ENCODE data around the gene WDR27. TPM values are rescaled to one million over a fixed set of nuclear protein-coding genes. Genes with fewer than 3 reads are reported as not detected.

WDR27 gene
- total and polyA plus RNA-seq, 12 donors, result 6.0 to 66.7 (median 27.7) TPM

DNA sequence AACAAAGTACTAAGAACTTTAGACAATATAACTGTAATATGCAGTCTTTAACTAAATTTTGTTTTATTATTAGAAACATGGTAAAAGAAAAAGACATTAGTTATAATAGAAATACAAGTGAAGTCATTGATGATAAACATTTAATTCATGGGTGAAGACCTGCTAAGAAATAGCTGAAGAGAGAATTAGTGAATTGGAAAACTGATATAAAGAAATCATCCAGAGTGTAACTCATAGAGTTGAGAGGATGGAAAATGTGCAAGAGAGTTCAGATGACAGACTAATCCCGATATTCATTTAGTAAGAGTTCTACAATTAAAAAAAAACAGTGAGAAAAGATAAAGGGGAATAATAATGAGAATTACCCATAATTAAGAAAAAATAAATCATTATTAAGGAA lies 227.5 kb downstream of the WDR27 start:
- intact Hi-C loops (cut with DNase I), result no loop called here
- no peak overlapping the region for H3K27ac ChIP-seq
- no peaks in the 10 kb centered on the region for H3K9me3 ChIP-seq (replicated peaks in 1 of 3)
- WGBS, 4 donors, result 89 to 97% (median 95%) methylated on average over 1 of the region's 1 CpG
- H3K4me1 ChIP-seq (replicated peaks in 1 of 2), result no peaks in the 10 kb centered on the region
- no peaks in the 10 kb centered on the region for H3K27me3 ChIP-seq
- H3K4me3 ChIP-seq, result no peak overlapping the region
- DNase-seq, result no peak
- TF ChIP-seq POLR2A (IDR thresholded peaks at IDR 0.05), result no peak
- TF ChIP-seq CTCF (IDR thresholded peaks at IDR 0.05), result no peak
- no peaks in the 10 kb centered on the region for H3K36me3 ChIP-seq (replicated peaks in 1 of 2)

- DNase-seq, result no peak
- intact Hi-C loops (cut with DNase I), result no loop called here
- Histone ChIP-seq H3K27me3 (no peaks in the 10 kb centered on the region), H3K36me3 (replicated peaks in 1 of 2) (no peaks in the 10 kb centered on the region), H3K4me3 (no peak overlapping the region), H3K9me3 (replicated peaks in 1 of 3) (no peaks in the 10 kb centered on the region), H3K4me1 (replicated peaks in 1 of 2) (no peaks in the 10 kb centered on the region), H3K27ac (no peak overlapping the region)
- TF ChIP-seq POLR2A (IDR thresholded peaks at IDR 0.05), result no peak
- no peak for TF ChIP-seq CTCF (IDR thresholded peaks at IDR 0.05)
- 60 to 90% (median 81%) methylated on average over 1 of the region's 1 CpG for WGBS, 4 donors
Measured at GRCh38 chr6:169473663-169474062, 228.2 kb downstream of the WDR27 start.

DNA sequence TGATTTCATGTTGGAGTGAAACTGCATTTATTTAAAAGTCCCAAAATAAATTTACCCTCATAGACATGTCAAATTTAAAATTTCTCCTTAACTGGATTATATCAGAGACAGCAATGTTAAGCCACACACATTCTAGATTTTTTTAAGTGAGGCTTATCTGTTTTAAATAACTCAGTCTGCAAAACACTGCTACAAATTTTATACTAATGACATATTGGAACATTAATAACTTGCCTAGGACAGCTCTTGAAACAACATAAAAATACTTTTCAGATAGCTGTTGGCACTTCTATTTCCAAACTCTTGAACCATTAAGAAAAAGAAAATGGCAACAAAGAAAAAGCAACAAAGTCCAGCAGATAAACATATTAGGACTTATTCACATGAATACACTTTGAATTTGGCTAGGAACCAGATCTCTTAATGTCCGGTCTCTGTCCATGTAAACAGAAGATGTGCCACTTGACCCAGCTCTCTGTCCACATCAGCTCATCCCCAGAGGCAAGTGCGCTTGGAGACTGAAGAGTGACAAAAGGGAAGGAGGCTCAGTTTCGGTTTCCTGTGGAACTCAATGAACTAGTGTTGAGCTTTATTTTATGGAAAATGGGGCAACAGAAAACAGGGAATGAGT lies 228.9 kb downstream of the WDR27 start:
- no peaks in the 10 kb centered on the region for H3K27me3 ChIP-seq
- H3K4me3 ChIP-seq, result no peak overlapping the region
- no peak for TF ChIP-seq CTCF (IDR thresholded peaks at IDR 0.05)
- TF ChIP-seq POLR2A (IDR thresholded peaks at IDR 0.05), result no peak
- intact Hi-C loops (cut with DNase I), result no loop called here
- H3K27ac ChIP-seq, result no peak overlapping the region
- no peaks in the 10 kb centered on the region for H3K36me3 ChIP-seq (replicated peaks in 1 of 2)
- H3K4me1 ChIP-seq (replicated peaks in 1 of 2), result no peaks in the 10 kb centered on the region
- 55 to 76% (median 65%) methylated on average over 3 of the region's 3 CpGs for WGBS, 4 donors
- H3K9me3 ChIP-seq (replicated peaks in 1 of 3), result no peaks in the 10 kb centered on the region
- peak in 1 of 7 donors; percentile 14 for DNase-seq

DNA sequence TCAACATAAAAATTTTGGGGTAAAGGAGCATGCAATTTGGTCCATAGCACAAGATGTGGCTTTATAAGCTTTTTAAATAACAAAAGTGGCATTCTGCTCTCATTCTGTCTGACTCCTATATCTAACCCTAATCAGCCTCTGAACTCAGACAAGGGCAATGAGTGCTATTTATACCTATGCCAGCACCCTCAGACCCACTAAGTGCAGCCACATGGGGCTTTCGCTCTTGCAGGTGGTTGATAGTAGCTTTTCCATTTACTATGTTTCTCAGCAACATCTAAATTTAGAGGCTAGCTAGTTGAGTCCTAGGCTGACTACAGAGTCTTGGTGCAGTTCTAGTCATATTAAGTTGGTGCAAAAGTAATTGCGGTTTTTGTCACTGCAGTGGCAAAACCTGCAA lies 231.0 kb downstream of the WDR27 start:
- no peak for TF ChIP-seq CTCF (IDR thresholded peaks at IDR 0.05)
- no peak for TF ChIP-seq POLR2A (IDR thresholded peaks at IDR 0.05)
- H3K27me3 ChIP-seq, result no peaks in the 10 kb centered on the region
- H3K4me3 ChIP-seq, result no peak overlapping the region
- 92 to 100% (median 96%) methylated on average over 2 of the region's 2 CpGs for WGBS, 4 donors
- no peaks in the 10 kb centered on the region for H3K36me3 ChIP-seq (replicated peaks in 1 of 2)
- H3K9me3 ChIP-seq (replicated peaks in 1 of 3), result no peaks in the 10 kb centered on the region
- no peak for DNase-seq
- no peak overlapping the region for H3K27ac ChIP-seq
- intact Hi-C loops (cut with DNase I), result no loop called here
- H3K4me1 ChIP-seq (replicated peaks in 1 of 2), result no peaks in the 10 kb centered on the region
